Measurements from ENCODE around the gene INTS3. TPM values are rescaled to one million over a fixed set of nuclear protein-coding genes. Genes with fewer than 3 reads are reported as not detected.

The INTS3 gene
- total RNA-seq, 1 donor from 2014 or later = 72.3 TPM

GRCh38 chr1:153805042-153805745 lies 77.3 kb downstream of the INTS3 start:
- TF ChIP-seq CTCF (IDR thresholded peaks at IDR 0.05) = no peak
- intact Hi-C loops (cut with DNase I) = no loop called here
- peaks cover 29% of the 10 kb centered on the region for H3K36me3 ChIP-seq
- peak overlapping the region; percentile 62 for H3K27ac ChIP-seq
- ATAC-seq (peak; percentile 94), DNase-seq (peak; percentile 64)
- peaks cover 22% of the 10 kb centered on the region for H3K4me1 ChIP-seq
- no peak overlapping the region for H3K4me3 ChIP-seq
- H3K9me3 ChIP-seq = no peaks in the 10 kb centered on the region
- no peaks in the 10 kb centered on the region for H3K27me3 ChIP-seq

GRCh38 chr1:153805886-153806719 lies 78.3 kb downstream of the INTS3 start:
- DNase-seq (peak; percentile 37), ATAC-seq (no peak)
- Histone ChIP-seq H3K4me1 (peaks cover 22% of the 10 kb centered on the region), H3K27ac (peak overlapping the region; percentile 62), H3K9me3 (no peaks in the 10 kb centered on the region), H3K4me3 (no peak overlapping the region), H3K27me3 (no peaks in the 10 kb centered on the region), H3K36me3 (peaks cover 38% of the 10 kb centered on the region)
- intact Hi-C loops (cut with DNase I) = no loop called here
- no peak for TF ChIP-seq CTCF (IDR thresholded peaks at IDR 0.05)

GRCh38 chr1:153816283-153816889 lies 88.5 kb downstream of the INTS3 start:
- TF ChIP-seq CTCF (IDR thresholded peaks at IDR 0.05) = no peak
- intact Hi-C loops (cut with DNase I) = loop anchor here (10.0 kb wide), 1 partner anchor 108 kb away; the partner anchor contains the start of gene GATAD2B
- Histone ChIP-seq H3K4me1 (no peaks in the 10 kb centered on the region), H3K9me3 (no peaks in the 10 kb centered on the region), H3K4me3 (no peak overlapping the region), H3K36me3 (peaks cover 78% of the 10 kb centered on the region), H3K27ac (no peak overlapping the region), H3K27me3 (no peaks in the 10 kb centered on the region)
- peak; percentile 21 for DNase-seq
- ATAC-seq = no peak

- DNase-seq (no peak), ATAC-seq (no peak)
- H3K36me3 ChIP-seq = peaks cover 60% of the 10 kb centered on the region
- H3K9me3 ChIP-seq = no peaks in the 10 kb centered on the region
- intact Hi-C loops (cut with DNase I) = loop anchor here (10.0 kb wide), 1 partner anchor 106 kb away; the partner anchor contains the start of gene GATAD2B
- TF ChIP-seq CTCF (IDR thresholded peaks at IDR 0.05) = no peak
- H3K27me3 ChIP-seq = no peaks in the 10 kb centered on the region
- no peak overlapping the region for H3K4me3 ChIP-seq
- H3K4me1 ChIP-seq = no peaks in the 10 kb centered on the region
- H3K27ac ChIP-seq = no peak overlapping the region
Measured at GRCh38 chr1:153818876-153819275, 91.0 kb downstream of the INTS3 start.

Small RNA genes lying within 50 kb of the gene (microRNA-seq; reads per million reads assigned to microRNA genes)
- not detected for gene MIR8083 (ENCODE audit: borderline microRNAs expressed)

Other genes with a start within 250 kb of the INTS3 start
- gene S100A6, start 192.1 kb upstream of the INTS3 start, total RNA-seq = 1,046 TPM
- gene S100A5, start 187.1 kb upstream of the INTS3 start, total RNA-seq = not detected
- gene S100A4, start 182.2 kb upstream of the INTS3 start, total RNA-seq = 377 TPM
- 1.3 TPM for gene S100A3, start 178.8 kb upstream of the INTS3 start, total RNA-seq
- gene S100A2, start 162.2 kb upstream of the INTS3 start, total RNA-seq = 5.6 TPM
- gene S100A16, start 114.9 kb upstream of the INTS3 start, total RNA-seq = 69.6 TPM
- 112 TPM for gene S100A14, start 111.7 kb upstream of the INTS3 start, total RNA-seq
- gene S100A13, start 100.5 kb upstream of the INTS3 start, total RNA-seq = 76.1 TPM
- not detected for gene S100A1, start 99.6 kb upstream of the INTS3 start, total RNA-seq
- gene CHTOP, start 94.0 kb upstream of the INTS3 start, total RNA-seq = 63.5 TPM
- 32.7 TPM for gene SNAPIN, start 69.3 kb upstream of the INTS3 start, total RNA-seq
- 86.1 TPM for gene ILF2, start 57.1 kb upstream of the INTS3 start, total RNA-seq
- gene NPR1, start 49.4 kb upstream of the INTS3 start, total RNA-seq = 69.4 TPM
- gene SLC27A3, start 47.4 kb downstream of the INTS3 start, total RNA-seq = 105 TPM
- gene GATAD2B, start 194.9 kb downstream of the INTS3 start, total RNA-seq = 55.1 TPM
- gene DENND4B, start 218.7 kb downstream of the INTS3 start, total RNA-seq = 83.7 TPM
- gene CRTC2, start 230.6 kb downstream of the INTS3 start, total RNA-seq = 52.7 TPM
- 120 TPM for gene SLC39A1, start 235.5 kb downstream of the INTS3 start, total RNA-seq
- 10.5 TPM for gene CREB3L4, start 239.9 kb downstream of the INTS3 start, total RNA-seq
- gene JTB, start 249.6 kb downstream of the INTS3 start, total RNA-seq = 129 TPM

Measured in upper lobe of right lung (tissue), 1 donor.